ENCODE data around the gene ARSG. TPM values are rescaled to one million over a fixed set of nuclear protein-coding genes. Genes with fewer than 3 reads are reported as not detected.
A peak's percentile ranks its signal among the peaks of the same experiment; 100 is the strongest.
"Not testable (repeated sequence)": the region's sequence is repeated elsewhere in the genome, so short reads cannot be mapped to it uniquely, and the experiment has no call there.

The ARSG gene
- total RNA-seq, 1 donor from 2014 or later: 2.4 TPM

DNA sequence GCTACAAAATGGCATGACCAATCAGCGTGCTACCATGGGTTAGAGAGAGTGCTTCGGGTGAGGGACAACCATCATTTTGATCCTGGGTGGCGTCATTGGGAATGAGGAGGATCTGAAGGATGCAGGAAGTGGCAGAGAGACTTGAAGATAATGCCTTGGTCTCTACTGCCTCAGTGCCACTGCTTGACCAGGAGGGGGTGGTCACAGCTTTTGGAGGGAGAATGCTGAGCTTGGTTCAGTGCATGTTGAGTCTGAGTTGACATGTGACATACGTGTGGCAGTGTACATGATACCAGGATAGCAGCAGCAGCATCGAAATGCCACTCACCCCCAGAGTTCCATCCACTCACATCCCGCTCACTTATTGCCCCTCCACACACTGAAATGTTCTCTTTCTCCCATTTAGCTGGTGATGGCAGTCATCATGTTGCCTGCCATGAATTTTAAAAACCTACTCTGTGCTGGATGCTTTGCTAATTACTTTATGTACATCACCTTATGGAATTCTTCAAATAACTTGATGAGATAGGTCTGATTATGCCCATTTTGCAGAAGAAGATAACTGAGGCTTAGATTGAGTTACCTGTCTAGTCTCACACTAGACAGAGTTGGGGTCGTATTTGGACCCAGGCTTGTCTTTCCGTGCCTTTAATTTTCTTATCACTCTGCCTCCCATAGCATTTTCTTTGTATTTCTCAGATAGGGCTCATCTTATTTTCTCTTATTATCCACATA, 36.7 kb downstream of the ARSG start:
- DNase-seq (ENCODE audit: low read depth in 2 of 2): no peak

DNA sequence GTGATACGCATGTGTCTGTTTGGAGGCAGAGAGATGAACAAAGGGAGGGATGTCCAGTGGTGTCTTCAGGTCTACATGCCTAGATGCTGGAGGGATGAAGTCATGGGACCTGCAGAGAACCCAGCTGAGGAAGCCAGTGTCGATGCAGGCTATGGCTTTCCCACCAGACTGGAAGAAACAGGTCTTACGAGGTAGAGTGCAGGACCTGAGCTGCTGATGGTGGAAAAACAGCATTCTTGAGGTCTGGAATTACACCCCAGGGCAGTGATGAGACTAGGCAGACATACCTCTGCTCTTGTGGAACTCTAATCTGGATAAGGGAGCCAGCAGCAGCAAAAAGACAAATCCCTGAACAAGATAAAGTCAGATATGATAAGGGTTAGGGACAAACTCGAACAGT, 37.4 kb downstream of the ARSG start:
- no peak for DNase-seq (ENCODE audit: low read depth in 2 of 2)

DNA sequence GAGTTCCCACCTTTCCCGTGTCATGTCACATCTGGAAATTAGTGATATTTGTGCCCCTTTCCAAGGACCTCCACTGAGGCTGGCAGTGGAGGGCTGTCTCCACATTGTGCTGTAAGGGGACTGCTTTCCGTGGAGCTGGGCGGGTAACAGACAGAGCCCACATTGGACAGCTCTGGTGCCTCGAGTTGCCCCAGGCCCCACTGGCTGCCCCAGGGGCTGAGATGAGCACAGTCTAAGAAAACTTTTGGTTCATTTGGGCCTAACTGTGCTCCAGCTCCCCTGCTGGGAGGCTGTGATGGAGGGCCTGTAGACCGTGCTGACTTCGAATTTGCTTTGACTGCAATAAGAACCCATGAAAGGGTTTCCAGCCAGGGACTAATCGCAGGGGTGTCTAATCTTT, 38.0 kb downstream of the ARSG start:
- no peak for DNase-seq (ENCODE audit: low read depth in 2 of 2)

DNA sequence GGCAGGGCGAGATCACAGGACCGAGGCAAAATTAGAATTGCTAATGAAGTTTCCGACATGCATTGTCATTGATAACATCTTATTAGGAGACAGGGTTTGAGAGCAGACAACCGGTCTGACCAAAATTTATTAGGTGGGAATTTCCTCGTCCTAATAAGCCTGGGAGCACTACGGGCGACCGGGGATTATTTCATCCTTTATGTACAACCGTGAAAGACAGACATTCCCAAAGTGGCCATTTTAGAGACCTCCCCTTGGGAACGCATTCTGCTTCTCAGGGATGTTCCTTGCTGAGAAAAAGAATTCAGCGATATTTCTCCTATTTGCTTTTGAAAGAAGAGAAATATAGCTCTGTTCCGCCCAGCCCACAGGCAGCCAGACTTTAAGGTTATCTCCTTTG, 40.6 kb downstream of the ARSG start:
- not testable (repeated sequence) for DNase-seq (ENCODE audit: low read depth in 2 of 2)

DNA sequence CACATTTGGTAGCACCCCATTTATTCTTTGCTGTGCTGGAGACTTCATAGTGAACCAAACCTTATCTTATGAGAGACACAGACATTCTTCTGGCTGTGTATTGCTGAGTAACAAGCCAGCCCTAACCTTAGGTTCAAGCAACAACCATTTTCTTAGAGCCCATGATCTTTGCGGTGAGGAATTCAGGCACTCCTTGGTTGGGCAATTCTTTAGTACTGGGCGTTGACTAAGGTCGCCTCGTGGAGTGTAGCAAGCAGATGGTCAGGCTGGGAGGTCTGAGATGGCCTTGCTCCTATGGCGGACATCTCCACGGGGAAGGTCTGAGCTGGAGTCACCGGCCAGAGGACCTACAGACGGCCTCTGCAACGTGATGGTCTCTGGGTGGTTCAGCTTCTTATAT, 43.1 kb downstream of the ARSG start:
- no peak for DNase-seq (ENCODE audit: low read depth in 2 of 2)

DNA sequence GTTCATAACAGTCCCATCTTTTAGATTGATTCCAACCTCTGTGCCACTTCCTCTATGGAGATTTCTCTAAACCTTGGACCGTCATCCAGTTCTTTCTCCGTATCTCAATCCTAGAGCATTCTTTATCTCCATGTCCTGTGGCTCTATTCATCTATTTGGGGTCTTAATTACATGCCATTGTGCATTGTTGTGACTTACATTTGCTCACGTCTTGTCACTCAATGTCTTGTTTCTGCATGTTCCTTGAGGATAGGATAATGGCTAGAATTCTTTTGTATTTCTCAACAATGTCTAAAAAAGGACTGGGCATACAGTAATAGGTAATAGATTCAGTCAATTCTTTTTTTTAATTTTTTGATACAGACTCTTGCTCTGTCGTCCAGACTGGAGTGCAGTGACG, 50.2 kb downstream of the ARSG start:
- DNase-seq (ENCODE audit: low read depth in 2 of 2): no peak

DNA sequence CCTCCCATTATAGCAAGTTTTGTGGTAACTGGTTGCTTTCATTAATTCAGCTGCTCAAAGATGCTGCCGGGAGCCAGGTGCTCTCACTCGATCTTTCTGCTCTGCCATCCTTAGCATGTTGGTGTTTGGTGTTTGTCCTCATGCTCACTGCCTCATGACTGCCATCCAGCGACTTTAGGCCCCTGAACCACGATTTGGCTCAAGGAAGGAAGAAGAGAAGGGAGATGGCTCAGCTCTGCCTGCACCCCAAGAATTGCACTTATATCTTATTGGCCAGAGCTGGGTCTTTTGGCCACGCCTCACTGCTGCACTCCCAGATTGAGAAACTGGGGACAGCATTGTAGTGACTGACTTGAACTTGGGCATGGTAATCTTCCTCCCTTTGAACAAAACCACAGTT, 52.7 kb downstream of the ARSG start:
- no peak for DNase-seq (ENCODE audit: low read depth in 2 of 2)

DNA sequence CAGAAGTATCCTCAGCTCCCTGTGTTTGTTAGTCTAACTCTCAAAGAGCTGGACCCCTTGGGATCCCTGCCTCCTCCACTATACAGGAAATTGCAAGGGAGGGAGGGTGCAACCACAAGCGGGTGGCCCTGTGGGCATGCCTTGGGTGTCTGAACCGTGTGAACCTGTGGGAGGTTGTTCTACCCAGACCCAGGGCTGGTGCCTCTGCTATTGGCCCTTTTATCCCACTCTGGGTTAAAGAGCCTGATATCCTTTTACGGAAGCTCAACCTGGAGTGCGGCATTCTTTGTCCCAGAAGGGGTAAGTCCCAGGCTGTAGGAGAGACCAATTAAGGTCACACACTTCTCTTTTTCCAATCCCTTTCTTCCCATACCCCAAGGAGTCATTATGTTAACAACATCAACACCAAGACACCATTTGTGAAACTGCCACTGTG, 53.4 kb downstream of the ARSG start:
- DNase-seq (ENCODE audit: low read depth in 2 of 2): no peak

DNA sequence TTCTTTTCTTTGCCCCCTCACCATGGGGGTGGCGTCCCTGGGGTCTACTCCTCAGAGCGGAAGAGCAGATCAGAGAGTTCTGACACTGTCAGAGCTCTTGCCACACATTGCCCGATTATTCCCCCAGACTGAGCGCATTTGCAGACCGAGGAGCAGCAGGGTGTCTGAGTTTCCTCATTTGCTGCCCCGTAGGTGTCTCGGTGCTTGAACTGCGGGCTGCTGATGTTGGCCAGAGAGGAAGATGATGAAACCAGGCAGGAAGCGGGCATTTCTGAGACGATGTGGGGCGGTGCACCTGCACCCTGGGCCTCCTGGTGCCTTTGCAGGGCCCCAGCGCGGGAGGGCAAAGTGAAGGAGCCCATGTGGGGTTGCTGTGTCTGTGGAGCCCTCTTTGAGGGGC, 55.2 kb downstream of the ARSG start:
- DNase-seq (ENCODE audit: low read depth in 2 of 2): no peak

DNA sequence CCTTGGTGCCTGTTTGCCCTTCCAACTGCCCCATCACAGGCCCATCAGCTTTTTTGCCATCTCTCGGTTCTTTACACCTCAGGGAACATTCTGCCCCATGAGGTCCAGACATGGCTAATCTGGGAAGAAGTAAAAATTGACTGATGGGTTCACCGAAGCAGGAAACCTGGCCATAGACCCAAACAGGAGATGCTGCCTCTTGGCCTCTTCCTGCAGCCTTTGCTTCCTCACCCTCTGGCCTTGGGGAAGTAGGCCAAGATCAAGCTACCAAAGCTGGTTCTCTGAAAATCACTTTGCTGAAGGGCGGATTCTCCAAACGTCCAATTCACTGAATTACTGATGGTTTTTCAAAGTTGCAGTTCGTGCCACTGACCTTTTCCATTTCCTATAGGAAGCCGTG, 56.1 kb downstream of the ARSG start:
- DNase-seq (ENCODE audit: low read depth in 2 of 2): peak in 1 of 2 donors; percentile 13

DNA sequence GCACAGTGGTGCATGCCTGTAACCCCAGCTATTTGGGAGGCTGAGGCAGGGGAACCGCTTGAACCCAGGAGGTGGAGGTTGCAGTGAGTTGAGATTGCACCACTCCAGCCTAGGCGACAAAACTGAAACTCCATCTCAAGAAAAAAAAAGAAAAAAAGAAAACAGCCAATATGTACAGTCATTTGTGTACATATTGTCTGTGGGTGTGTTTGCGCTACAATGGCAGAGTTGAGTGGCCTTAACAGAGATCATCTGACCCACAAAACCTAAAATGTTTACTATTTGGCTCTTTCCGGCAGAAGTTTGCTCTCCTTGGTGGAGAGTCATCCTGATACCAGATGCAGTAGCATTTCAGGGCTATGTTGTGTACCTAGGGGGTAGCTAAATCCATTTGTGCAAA, 57.9 kb downstream of the ARSG start:
- no peak for DNase-seq (ENCODE audit: low read depth in 2 of 2)

DNA sequence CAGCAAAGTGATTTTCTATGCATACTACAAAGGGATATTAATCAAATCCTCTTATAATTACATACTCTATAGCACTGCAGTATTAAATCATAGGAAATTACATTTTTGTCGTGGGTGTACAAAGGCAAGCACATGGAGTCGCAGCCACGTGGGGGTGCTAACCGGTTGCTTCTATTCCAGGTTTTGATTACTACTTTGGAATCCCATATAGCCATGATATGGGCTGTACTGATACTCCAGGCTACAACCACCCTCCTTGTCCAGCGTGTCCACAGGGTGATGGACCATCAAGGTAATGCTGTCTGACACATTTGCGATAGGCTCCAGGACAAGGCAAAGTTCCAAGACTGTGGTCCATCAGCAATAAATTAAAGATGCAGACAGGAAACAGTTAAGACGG, 60.1 kb downstream of the ARSG start:
- DNase-seq (ENCODE audit: low read depth in 2 of 2): peak in 1 of 2 donors; percentile 43

DNA sequence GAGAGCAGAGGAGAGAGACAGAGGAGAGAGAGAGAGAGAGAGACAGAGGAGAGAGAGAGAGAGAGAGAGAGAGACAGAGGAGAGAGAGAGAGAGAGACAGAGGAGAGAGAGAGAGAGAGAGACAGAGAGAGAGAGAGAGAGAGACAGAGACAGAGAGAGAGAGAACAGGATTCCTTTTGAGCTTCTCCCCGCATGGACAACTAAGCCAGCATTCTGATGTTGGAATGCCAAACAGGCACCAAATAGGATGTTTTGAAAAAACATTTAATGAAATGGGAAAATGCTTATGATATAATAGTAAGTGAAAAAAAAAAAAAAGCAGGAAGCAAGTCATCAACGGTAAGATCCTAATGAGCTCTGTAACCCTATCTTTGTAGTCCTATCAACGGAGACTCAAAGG, 60.7 kb downstream of the ARSG start:
- no peak for DNase-seq (ENCODE audit: low read depth in 2 of 2)

DNA sequence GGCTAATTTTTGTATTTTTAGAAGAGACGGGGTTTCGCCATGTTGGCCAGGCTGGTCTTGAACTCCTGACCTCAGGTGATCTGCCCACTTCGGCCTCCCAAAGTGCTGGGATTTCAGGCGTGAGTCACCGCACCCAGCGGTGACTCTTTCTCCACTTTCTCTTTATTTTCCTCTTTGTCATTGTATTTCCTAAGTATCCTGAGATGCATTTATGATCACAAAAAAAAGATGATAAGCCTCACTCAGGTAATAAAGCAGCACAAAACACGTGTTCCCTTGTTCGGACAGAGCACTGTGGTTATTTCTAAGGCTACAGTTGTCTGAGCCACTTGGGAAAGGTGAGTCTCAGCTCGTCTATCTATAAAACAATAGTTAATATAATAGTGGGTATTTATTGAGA, 61.4 kb downstream of the ARSG start:
- not testable (repeated sequence) for DNase-seq (ENCODE audit: low read depth in 2 of 2)

DNA sequence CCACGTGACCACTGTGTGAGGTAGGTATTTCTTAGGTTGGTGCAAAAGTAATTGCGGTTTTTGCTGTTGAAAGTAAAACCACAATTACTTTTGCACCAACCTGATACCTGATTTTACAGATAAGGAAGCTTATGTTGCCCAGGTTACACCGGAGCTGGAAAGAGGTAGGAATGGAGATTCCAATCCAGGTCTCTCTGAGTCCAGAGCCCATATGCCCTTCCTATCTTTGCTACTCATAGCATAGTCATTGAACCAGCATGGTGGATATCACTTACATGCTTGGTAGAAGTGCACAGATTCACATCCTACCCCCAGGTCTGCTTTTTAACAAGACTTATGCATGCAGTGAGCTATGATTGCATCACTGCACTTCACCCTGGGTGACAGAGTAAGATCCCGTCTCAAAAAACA, 61.8 kb downstream of the ARSG start:
- no peak for DNase-seq (ENCODE audit: low read depth in 2 of 2)

DNA sequence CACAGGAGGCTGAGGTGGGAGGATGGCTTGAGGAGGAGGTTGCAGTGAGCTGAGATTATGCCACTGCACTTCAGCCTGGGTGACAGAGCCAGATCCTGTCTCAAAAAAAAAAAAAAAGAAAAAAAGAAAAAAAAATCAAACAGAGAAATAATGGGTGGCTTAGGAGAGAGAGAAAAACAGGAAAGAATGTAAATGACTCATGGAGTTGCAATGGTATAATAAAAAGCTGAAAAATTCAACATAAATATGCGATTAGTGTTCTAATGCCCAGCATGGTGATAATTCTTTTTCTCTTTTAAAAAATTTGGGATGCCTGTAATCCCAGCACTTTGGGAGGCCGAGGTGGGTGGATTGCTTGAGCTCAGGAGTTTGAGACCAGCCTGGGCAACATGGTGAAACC, 63.0 kb downstream of the ARSG start:
- DNase-seq (ENCODE audit: low read depth in 2 of 2): peak; percentile 59 to 63

DNA sequence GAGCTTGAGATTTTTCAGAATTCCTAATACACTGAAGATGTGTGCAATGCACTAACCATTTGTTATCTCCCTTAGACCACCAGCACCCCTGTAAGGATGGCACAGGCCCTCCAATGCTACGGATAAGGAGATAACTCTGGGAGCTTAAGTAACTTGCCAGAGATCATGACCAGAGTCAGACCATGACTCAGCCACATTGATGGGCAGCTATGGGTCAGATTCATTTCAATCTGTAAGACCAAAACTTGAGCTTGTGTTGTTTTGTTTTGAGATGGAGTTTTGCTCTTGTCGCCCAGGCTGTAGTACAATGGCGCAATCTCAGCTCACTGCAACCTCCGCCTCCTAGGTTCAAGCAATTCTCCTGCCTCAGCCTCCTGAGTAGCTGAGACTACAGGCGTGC, 63.8 kb downstream of the ARSG start:
- peak; percentile 27 to 84 for DNase-seq (ENCODE audit: low read depth in 2 of 2)

DNA sequence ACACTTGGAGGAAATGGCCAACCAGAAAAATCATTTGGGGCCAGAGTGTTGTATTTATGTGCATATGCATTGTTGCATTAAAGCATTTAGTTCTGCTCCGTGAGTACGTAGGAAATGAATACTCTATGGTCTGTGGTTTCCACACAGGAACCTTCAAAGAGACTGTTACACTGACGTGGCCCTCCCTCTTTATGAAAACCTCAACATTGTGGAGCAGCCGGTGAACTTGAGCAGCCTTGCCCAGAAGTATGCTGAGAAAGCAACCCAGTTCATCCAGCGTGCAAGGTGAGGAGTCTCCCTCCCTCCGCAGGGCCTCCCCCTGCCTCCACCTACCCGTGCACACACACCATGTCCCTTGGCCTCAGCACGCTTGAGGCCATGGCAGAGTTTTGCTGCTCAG, 65.2 kb downstream of the ARSG start:
- DNase-seq (ENCODE audit: low read depth in 2 of 2): peak in 1 of 2 donors; percentile 23

DNA sequence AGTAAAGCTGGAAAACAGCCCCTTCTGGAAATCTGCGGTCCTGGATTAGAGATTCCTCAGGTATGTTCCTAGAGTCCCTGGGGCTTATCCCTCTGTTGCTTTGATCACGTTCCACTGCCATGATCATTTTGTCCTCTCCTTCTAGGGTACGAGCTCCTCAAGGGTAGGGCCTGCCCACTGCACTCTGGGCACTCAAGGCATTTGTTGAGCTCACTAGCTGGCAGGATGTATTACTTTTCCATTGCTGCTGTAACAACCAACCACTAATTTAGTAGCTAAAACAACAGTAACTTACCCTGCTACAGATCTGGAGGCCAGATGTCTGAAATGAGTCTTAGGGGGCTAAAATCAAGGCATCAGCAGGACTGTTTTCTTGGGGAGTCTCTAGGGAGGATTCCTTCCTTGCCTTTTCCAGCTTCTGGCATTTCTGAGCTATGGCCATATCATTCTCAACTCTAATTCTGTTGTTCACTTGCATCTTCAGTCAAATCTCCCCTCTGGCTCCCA, 65.7 kb downstream of the ARSG start:
- no peak for DNase-seq (ENCODE audit: low read depth in 2 of 2)

DNA sequence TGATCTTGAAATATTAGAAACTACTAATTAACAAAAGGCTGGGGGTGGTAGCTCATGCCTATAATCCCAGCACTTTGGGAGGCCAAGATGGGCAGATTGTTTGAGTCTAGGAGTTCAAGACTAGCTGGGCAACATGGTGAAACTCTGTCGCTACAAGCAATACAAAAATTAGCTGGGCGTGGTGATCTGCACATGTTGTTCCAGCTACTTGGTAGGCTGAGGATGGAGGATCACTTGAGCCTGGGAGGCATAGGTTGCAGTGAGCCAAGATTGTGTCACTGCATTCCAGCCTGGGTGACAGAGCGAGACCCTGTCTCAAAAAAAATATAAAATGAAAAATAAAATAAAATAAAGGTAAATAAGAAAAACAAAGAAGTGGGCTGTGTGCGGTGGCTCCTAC, 66.6 kb downstream of the ARSG start:
- DNase-seq (ENCODE audit: low read depth in 2 of 2): no peak

DNA sequence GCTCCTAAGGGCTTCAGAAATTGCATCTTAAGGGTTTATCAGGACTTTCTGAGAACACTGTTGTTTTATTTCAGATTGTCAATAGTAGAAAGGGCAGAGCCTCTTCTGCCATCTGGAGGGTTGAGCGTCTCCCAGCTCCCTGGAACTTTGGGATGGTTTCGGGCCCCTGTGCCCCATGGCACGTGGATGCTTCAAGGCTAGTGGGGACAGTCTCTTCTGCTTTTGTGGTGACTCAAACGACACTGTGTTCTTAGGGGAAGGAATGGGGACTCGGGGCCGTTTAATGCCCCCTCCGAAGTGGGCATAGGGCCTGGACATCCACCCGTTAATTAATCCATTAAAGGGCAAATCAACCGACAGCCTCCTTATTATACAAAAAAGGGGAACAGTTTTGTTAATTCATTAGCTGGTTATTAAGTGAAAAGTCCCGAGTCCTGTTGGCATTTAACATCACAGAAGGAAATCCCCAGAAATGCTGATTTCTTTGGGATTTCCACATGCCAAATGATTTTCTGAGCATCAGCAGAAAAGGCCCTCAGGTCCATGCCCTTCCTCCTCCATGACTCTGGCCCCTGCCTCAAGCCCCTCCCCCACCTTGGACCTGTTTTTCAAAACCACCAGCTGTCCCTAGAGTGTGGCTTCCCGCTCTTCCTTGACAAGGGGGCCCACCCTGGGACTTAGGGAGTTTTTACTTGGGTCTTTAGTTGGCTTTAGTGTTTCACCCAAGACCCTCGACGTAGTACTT, 68.7 kb downstream of the ARSG start:
- no peak for DNase-seq (ENCODE audit: low read depth in 2 of 2)

DNA sequence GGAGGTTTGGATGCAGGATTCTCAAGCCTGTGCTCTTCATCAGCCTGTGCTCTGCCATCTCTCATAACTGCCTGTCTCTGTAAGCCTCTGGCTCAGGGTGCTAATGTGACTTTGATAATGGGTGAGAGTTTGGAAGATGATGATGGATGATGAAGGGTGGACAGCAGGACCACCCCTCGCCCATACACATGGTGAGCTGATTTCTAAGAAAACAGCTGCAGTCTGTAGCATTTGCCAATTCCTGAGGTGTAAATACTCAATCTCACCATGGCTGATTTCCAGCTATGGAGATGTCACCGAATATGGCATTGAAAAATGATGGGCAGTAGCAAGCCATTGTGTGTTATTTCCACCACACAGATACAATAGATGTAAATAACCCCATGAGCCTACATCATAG, 74.2 kb downstream of the ARSG start:
- no peak for DNase-seq (ENCODE audit: low read depth in 2 of 2)

DNA sequence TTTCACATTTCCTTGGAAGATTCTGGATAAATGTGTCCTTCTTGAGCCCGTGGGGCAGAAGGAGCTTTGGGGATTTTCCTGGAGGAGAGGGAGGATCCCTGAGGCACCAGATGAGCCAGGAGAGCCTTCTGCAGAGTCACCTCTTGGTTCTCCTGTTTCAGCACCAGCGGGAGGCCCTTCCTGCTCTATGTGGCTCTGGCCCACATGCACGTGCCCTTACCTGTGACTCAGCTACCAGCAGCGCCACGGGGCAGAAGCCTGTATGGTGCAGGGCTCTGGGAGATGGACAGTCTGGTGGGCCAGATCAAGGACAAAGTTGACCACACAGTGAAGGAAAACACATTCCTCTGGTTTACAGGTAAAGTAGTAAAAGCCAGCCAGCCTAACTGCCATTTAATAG, 77.1 kb downstream of the ARSG start:
- DNase-seq (ENCODE audit: low read depth in 2 of 2): no peak

All from lung microvascular endothelial cell (primary cell).